NCI-H2196 treated with DMSO at 0.1 percent for 48 hours (cell line): ENCODE measurements around the gene EPB41L3.
"Not testable (repeated sequence)": the region's sequence is repeated elsewhere in the genome, so short reads cannot be mapped to it uniquely, and the experiment has no call there.

Experiments used
- DNase-seq: peaks from one replicate; lab custom pipeline; 2025; ENCODE audit not compliant: unreplicated experiment; lab: John Stamatoyannopoulos, UW

The EPB41L3 gene

GRCh38 chr18:5500158-5500939, 43.4 kb downstream of the EPB41L3 start:
- no peak for DNase-seq

- no peak for DNase-seq
Measured at GRCh38 chr18:5498452-5498851, 45.3 kb downstream of the EPB41L3 start.

- DNase-seq, result no peak
Measured at GRCh38 chr18:5496305-5496704, 47.5 kb downstream of the EPB41L3 start.

GRCh38 chr18:5490753-5491480, 52.9 kb downstream of the EPB41L3 start:
- no peak for DNase-seq

- DNase-seq, result no peak
Measured at GRCh38 chr18:5488844-5489243, 55.0 kb downstream of the EPB41L3 start.

- DNase-seq, result not testable (repeated sequence)
Measured at GRCh38 chr18:5488044-5488443, 55.8 kb downstream of the EPB41L3 start.

GRCh38 chr18:5484526-5484925, 59.3 kb downstream of the EPB41L3 start:
- no peak for DNase-seq

GRCh38 chr18:5481621-5482020, 62.2 kb downstream of the EPB41L3 start:
- no peak for DNase-seq

DNA sequence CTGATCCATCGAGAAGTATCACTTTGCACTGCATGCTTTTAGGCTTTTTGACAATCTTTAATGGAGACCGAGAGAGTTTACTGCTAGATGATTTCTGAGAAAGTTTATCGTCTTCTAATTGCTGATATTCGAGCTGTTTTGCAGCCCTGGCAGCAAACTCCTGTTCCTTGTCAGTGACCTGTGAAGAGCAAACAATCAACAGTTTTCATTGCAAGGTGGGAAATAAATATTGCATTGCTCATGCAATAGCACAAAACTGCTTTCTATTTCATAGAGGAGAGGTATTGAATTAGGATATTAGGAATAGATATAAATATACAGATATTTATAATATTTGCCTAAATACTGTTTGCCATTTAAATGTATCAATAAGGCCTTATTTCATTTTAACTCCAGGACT, 65.5 kb downstream of the EPB41L3 start:
- no peak for DNase-seq

DNA sequence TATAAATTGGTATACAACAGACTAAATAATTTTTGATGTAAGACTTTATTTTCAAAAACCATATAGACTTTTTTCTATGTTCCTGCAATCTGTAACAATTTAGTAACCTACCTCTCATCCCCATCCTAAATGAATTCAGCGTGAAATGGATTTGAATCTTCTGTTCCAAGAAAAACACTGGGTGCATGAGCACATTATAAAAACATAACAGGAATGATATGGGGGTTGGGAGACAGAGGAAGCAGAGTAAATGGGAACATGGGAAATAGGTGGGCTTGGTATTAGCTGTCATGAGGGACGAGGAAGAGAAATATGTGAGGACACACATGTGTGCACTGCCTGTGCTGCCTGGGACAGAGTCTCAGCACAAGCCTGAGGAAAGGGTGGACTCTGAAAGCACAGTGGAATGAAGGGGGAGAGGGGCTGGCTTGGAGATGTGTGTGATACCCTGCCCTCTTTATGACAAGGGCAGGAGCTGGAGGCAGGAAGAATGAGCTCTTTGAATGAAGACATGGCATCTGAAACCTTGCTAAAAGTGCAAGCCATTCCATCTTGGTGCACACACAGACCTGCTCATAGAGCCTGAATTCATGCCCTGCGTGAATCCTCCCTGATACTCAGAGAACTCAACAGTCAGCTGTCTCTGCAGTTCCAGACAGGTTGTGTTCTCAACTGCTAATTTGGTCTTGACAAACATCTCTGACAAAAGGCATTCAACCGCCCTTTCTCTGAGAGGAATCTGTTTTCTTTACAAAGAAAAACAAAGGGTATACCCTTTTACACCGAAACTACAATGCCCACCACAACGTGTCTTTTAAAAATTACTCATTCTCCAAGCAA, 66.6 kb downstream of the EPB41L3 start:
- DNase-seq, result no peak

DNA sequence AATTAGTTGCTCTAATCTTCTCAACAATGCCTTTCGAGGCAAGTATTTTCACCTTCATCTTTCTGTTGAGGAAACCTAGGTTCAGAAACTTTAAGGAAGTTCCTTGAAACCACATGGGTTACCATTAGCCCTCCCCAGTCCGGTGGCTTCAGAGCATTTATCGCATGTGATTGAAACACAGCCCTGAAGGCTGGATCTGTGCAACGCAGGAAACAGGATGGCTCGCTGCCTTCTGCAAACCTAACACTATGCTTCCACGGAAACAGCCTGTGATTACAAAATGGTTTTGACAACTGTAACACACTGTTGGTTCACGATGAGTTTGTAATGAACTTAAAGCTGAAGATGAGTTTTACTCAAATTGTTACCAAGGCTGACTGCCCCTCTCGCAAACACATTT, 68.5 kb downstream of the EPB41L3 start:
- DNase-seq, result no peak

DNA sequence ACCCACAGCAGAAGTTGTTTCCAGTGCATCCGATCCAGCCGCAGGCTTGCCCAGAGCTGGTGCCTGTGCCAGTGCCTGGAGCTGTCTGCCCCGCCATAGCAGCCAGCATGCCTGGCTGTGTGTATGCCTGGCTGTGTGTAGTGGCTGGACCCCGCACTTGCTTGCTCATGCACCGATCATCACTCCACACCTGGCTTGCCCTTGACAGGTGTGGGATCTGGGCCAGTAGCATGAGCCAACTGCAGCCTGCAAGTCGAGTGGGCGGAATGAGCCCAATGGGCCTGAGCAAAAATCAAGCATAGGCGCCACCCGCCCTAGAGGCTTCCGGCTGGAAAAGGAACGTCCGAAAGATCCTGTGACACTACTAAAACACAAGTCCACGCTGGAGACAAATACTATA, 74.5 kb downstream of the EPB41L3 start:
- DNase-seq, result no peak

DNA sequence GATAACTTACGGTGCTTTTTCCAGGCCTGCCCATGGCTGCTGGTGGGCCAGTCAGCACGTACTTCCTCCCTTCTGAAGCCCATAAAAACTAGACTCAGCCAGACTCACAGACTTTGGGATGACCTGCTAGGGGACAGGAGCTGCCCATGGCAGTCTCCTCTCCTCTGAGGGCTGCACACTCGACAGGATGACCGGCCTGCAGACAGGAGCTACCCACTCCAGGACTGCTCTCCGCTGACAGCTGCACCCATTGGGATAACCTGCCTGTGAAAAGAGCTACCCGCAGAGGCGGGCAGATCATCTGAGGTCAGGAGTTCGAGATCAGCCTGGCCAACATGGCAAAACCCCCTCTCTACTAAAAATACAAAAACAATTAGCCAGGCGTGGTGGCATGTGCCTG, 75.4 kb downstream of the EPB41L3 start:
- DNase-seq, result no peak

DNA sequence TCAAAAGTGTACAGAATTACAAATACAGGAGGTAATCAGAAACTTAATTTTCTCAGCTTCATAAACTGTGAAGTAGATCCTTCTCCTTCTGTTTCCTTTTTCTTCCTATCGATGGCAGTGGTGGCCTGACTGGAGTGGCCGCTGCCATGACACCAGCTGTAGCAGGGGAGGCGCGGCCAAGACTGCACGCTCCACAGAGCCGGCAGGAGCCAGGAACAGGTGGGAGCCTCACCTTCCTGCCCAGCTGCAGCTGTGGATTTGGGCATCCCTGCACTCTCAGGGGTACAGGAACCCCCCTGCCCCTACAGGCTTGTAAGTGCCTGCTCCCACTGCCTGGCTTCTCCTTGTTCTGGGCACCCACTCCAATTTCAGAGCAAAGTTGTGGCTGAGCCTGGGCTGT, 76.1 kb downstream of the EPB41L3 start:
- DNase-seq, result no peak

GRCh38 chr18:5466256-5466655, 77.5 kb downstream of the EPB41L3 start:
- DNase-seq, result no peak

DNA sequence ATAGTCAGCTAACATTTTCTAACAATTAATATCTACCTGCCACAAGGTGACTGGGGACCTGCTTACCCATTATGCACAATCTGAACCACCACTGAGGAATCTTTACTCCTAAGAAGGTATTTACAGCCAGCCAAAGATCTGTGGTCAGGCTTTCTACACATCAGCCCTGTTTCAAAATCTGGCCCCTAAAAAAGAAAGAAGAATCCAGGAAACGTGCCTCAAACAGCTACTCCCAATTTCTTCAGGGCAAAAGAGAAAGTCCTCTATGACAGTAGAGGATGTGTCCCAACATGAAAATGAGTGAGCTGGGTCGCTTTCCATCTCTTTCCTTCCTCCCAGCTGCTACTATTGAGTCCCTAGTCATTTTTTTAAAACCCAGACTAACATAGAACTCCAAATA, 79.5 kb downstream of the EPB41L3 start:
- DNase-seq, result no peak

DNA sequence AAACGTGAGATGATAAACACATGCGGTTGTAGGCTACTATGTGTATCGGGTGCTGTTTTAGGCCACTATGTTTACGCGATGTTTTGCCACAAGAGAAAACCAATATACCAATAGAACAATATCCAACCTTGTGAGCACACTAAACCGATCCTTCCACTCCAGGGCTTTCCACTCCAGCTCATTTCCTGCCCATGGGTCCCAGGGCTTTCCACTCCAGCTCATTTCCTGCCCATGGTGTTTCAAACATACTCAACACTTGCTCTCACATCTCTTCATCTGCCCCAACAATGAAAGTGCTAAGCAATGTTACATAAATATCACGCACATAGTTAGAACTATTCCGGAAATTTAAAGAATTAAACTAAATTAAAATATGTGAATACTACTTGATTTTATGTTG, 80.0 kb downstream of the EPB41L3 start:
- no peak for DNase-seq

DNA sequence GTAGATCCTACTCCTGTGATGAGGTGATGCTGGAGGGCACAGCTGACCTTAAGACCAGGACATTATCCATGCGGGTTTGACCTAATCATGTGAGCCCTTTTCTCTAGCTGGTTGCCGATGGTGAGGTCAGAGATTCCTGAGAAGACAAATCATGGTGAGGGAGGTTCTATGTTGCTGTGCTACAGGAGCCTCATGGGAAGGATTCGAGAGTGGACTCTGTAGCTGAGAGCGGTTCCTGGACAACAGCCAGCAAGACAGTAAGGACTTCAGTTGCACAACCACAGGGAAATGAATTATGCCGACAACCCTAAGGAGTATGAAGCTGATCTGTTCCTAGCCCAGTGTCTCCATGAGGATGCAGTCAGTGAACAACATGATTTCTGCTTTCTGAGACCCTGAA, 80.4 kb downstream of the EPB41L3 start:
- DNase-seq, result no peak

DNA sequence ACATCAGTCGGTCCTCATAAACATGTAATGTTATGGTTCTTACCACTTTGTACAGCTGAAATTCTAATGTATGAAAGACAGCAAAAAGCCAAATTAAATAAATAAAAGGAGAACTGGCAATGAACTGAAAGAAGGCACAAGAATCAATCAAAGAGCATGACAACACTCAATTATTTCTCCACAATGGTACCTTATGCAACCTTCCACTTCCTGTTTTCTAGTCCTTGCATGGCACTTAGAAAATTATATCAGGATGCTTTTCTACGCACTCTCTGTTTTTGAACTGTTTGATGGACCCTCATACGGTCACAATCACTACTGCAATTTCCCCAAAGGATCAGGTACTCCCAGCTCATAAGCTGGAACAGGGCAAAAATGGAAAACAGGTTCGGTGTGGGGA, 81.6 kb downstream of the EPB41L3 start:
- DNase-seq, result no peak

DNA sequence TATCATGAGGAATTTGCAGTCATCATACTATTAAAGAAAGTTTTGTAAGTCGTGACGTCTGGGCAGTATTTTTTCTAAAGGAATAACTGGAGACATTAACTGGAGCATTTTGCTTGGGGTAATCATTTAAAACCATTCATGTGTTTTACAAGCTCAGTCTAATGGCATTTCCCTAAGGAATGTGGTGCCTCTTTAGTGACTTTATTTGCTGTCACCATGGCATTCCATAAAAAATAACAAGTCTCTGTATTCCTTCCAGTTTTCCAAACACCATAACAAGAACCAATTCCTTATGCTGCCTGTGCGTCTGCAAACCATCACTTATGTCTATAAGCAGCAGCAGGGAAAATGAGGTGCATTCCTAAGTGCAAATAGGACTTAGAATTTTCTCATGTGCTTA, 82.8 kb downstream of the EPB41L3 start:
- no peak for DNase-seq

DNA sequence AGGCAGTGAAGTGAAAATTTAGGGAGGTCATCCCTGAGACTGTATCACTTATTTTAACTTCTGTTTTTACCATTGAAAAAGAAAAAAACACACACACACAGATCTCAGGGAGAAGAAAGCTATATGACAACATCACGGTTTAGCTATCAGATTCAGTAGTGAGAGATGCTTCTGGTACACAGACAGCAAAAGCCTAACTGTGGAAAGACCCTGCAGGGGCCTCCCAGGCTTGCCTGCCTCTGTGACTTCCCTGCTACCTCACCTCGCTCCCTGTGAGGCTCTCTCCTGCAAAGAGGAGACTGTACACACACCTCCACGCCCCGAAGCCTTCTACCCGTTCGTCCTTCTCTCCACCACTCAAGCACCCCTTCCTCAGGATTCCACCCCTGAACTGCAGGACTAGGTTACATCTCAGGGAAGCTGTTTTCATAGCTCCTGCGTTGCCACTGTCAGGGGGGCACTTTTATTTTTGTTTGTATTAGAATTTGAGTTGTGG, 86.3 kb downstream of the EPB41L3 start:
- no peak for DNase-seq
